ENCODE data around the gene GABARAPL1.

DNA sequence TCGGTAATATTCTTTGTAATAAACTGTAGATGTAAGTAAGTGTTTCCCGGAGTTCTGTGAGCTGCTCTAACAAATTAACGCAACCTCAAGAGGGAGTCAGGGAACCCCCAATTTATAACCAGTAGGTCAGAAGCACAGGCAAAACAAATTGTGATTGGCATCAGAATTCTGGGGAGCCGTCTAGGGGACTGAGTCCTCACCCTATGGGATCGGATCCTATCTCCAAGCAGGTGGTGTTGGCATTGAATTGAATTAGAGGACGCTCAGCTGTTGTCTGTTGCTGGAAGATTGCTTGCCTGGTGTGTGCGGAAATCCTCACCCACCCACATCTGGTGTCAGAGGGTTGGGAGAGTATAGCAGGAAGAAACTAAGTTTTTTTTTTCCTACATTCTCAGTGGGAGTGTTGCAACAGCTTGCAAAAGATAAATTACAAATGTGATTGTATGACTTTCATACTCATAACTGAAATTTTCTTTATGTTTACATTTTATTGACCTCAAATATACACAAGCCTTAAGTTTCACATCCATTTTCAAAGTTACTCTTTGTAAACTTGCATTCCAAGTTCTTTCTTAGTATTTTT, 28.3 kb upstream of the GABARAPL1 start:
- TF ChIP-seq GATA3 (IDR thresholded peaks at IDR 0.05; ENCODE audit: low read depth, low read length) = no peak
- TF ChIP-seq GATA2 (IDR thresholded peaks at IDR 0.05; ENCODE audit: low read depth, low read length) = no peak
